Parathyroid adenoma (tissue), 2 donors: Measurements from ENCODE around the gene CCBE1.

Experiments
- H2AFZ ChIP-seq: fragments of 300-600 bp; sonication (generic); one replicate; pipeline ENCODE4 v1.7.0; 2017; ENCODE audit warnings: antibody characterized with exemption, mild to moderate bottlenecking
- H3K27ac ChIP-seq: fragments of 300-600 bp; sonication (generic); one replicate; pipeline ENCODE4 v1.7.0; 2017
- H3K27me3 ChIP-seq: fragments of 300-600 bp; sonication (generic); one replicate; pipeline ENCODE4 v1.7.0; 2017; ENCODE audit warnings: low read length; ENCODE audit not compliant: control insufficient read depth, insufficient read depth
- H3K36me3 ChIP-seq: fragments of 300-600 bp; sonication (generic); one replicate; pipeline ENCODE4 v1.7.0; 2017; ENCODE audit warnings: low read length; ENCODE audit not compliant: control insufficient read depth, insufficient read depth
- H3K4me1 ChIP-seq: fragments of 300-600 bp; sonication (generic); one replicate; pipeline ENCODE4 v1.7.0; 2017; ENCODE audit warnings: control low read depth
- H3K4me2 ChIP-seq: fragments of 300-600 bp; sonication (generic); one replicate; pipeline ENCODE4 v1.7.0; 2017; ENCODE audit warnings: low read length
- H3K4me3 ChIP-seq: fragments of 300-600 bp; sonication (generic); one replicate; pipeline ENCODE4 v1.7.0; 2017; ENCODE audit warnings: low read depth, low read length
- H3K79me2 ChIP-seq: fragments of 300-600 bp; sonication (generic); one replicate; pipeline ENCODE4 v1.7.0; 2017; ENCODE audit warnings: control low read depth
- H3K9ac ChIP-seq: fragments of 300-600 bp; sonication (generic); one replicate; pipeline ENCODE4 v1.7.0; 2017; ENCODE audit warnings: mild to moderate bottlenecking
- H3K9me3 ChIP-seq: fragments of 300-600 bp; sonication (generic); one replicate; pipeline ENCODE4 v1.7.0; 2017; ENCODE audit warnings: low read length; ENCODE audit not compliant: control insufficient read depth
- TF ChIP-seq, protein P1 (sequence below): fragments of 300-600 bp; sonication (generic); IDR thresholded peaks from one replicate; pipeline ENCODE4 v1.7.0; 2017; ENCODE audit warnings: antibody characterized with exemption, mild to moderate bottlenecking
- donor health status: primary hyperparathyroidism.

The CCBE1 gene

DNA sequence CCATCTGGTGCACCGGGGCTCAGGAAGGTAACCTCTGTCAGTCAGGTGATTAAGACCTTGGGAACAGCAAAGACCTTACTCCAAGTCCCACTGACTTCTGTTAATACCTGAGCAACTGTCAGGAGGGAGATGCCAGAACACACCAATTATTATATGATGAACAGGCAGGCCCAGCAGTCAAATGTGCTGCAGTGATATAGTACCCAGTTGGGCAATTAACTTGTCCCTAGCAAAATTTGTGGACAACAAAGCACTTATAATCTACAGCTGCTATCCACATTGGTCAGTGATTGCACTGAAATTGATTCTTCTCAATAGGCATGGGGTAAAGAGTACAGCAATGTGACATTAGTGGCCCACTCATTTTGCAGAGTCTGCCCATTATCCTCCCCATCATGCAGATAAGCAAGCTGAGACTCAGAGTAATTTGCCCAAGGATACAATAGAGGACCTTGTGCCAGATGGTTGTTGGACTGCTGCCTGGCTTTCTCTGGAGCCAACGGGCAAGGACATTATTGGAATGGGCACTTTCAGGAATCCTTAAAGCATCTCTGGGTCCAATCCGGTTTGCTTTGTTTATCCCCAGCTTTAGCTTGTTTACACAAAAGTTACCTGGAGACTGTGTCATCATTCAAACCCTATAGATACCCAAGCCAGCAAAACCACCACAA, 147.6 kb downstream of the CCBE1 start:
- Histone ChIP-seq H3K9me3 (no peaks in the 10 kb centered on the region), H3K27me3 (no peaks in the 10 kb centered on the region), H3K9ac (no peak overlapping the region), H3K4me2 (no peak overlapping the region), H3K4me3 (no peak overlapping the region), H3K79me2 (no peaks in the 10 kb centered on the region), H3K36me3 (no peaks in the 10 kb centered on the region), H2AFZ (no peak overlapping the region), H3K27ac (no peak overlapping the region), H3K4me1 (peaks cover 10% of the 10 kb centered on the region)
- TF ChIP-seq, protein P1, sequence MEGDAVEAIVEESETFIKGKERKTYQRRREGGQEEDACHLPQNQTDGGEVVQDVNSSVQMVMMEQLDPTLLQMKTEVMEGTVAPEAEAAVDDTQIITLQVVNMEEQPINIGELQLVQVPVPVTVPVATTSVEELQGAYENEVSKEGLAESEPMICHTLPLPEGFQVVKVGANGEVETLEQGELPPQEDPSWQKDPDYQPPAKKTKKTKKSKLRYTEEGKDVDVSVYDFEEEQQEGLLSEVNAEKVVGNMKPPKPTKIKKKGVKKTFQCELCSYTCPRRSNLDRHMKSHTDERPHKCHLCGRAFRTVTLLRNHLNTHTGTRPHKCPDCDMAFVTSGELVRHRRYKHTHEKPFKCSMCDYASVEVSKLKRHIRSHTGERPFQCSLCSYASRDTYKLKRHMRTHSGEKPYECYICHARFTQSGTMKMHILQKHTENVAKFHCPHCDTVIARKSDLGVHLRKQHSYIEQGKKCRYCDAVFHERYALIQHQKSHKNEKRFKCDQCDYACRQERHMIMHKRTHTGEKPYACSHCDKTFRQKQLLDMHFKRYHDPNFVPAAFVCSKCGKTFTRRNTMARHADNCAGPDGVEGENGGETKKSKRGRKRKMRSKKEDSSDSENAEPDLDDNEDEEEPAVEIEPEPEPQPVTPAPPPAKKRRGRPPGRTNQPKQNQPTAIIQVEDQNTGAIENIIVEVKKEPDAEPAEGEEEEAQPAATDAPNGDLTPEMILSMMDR: no peak

DNA sequence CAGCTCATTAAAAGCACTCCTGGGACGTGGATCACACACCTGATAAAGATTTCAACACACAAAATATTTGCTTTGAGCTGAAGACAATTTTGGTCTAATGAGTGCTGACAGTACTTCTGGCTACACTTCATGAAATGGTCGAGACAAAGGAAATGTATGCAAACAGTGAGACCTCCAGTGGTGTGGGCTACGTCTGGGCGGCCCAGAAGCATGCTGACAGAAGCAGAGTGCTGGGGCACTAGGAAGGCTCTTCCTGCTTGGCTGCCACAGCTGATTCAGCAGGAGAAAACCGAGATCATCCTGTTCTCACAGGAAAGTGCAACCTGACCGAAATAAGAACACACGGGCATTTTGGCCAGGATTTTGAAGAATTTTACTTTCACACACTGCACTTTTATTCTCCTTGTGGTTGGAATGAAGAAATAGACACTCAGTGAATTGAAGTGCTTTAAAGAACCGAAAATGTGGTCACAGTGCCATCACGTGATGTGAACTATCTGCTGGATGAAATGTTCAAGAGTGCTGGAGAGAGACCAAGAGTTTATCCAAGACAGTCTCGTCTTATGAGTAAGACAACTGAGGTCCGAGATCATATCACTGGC, 149.5 kb downstream of the CCBE1 start:
- TF ChIP-seq, protein P1: peak; percentile 45
- Histone ChIP-seq H3K4me1 (peaks cover 10% of the 10 kb centered on the region), H3K27me3 (no peaks in the 10 kb centered on the region), H3K4me2 (peak overlapping the region; percentile 63), H3K36me3 (no peaks in the 10 kb centered on the region), H3K4me3 (peak overlapping the region; percentile 27), H3K79me2 (no peaks in the 10 kb centered on the region), H3K27ac (peak overlapping the region; percentile 92), H3K9ac (no peak overlapping the region), H3K9me3 (no peaks in the 10 kb centered on the region), H2AFZ (peak overlapping the region; percentile 68)

DNA sequence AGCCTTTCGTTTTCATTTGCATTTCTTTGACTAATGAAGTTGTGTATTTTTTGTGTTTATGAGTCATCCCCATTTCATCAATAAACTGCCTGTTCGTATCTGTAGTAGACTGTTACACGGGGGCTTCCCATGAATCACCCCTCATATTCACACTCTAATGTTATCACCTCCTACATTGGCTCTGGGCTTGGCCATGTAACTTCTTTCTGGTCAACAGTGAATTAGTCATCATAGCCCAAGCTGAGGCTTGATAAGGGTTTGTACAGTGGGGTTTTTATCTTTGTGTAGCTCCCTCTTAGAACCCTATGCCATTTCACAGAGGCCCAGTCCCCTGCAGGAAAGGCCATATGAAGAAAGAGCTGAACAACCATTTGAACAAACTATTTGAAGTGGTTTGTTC, 151.0 kb downstream of the CCBE1 start:
- no peaks in the 10 kb centered on the region for H3K9me3 ChIP-seq

DNA sequence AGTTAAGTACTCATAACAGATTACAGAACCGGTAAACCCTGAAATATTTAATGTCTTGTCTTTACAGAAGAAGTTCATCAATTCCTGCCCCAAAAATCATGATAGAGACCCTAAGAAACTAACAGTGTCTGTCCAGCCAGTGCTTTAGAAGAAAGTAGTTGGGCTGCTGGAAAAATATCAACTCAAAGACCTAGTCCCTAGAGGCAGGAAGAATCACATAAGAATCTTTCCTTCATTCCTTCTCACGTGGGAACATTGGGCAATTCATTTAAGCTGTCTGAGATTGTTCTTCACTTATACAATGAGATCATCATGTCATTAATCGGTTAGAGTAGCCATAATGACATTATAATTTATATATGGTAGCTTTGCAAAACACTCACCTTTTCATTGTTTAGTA, 156.4 kb downstream of the CCBE1 start:
- H3K27ac ChIP-seq: no peak overlapping the region

More for the DNA sequence above, 151.0 kb downstream of the CCBE1 start:
- Histone ChIP-seq H3K4me2 (no peak overlapping the region), H3K27me3 (no peaks in the 10 kb centered on the region), H3K4me1 (peaks cover 10% of the 10 kb centered on the region), H3K79me2 (no peaks in the 10 kb centered on the region), H2AFZ (peak overlapping the region; percentile 68), H3K4me3 (no peak overlapping the region), H3K36me3 (no peaks in the 10 kb centered on the region), H3K9ac (no peak overlapping the region), H3K27ac (no peak overlapping the region)
- TF ChIP-seq, protein P1: no peak

More for the DNA sequence above, 156.4 kb downstream of the CCBE1 start:
- H3K4me1 ChIP-seq: no peaks in the 10 kb centered on the region
- H2AFZ ChIP-seq: no peak overlapping the region
- no peak overlapping the region for H3K4me3 ChIP-seq
- no peaks in the 10 kb centered on the region for H3K9me3 ChIP-seq
- H3K27me3 ChIP-seq: no peaks in the 10 kb centered on the region
- TF ChIP-seq, protein P1: no peak
- no peaks in the 10 kb centered on the region for H3K36me3 ChIP-seq
- no peaks in the 10 kb centered on the region for H3K79me2 ChIP-seq
- no peak overlapping the region for H3K4me2 ChIP-seq
- no peak overlapping the region for H3K9ac ChIP-seq
